ENCODE results near the gene CPEB4. TPM values are rescaled to one million over a fixed set of nuclear protein-coding genes. Genes with fewer than 3 reads are reported as not detected.

The CPEB4 gene
- total RNA-seq, 1 experiment from 2014 or later: 15.4 TPM

DNA sequence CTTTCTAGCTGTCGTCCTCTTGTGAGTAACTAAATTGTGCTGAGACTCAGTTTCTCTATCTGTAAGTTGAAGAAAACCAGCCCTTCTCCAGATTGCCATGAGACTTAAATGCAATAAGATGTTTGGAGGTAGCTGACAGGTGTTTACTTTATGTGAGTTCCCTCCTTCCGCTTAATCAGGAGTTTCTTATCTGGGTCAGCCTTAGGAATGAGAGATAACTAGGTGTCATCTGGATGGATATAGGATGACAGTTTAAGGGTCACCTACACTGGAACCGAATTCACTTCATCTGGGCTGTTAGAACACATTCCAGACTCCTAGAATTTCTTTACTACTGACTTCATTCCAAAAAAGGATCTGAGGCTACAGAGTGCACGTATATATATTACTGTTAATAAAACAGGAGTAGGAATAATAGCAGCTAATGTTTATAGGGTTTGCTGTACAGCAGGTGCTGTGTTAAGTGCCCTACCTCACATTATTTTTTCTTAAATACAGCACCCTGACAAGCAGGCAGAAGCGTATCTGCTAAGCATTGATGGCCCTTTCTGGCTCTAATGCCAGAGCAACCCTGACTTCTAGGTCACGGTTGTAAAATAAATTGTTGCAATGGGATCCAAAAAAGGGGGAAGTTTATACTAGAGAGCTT lies 30.0 kb upstream of the CPEB4 start:
- TF ChIP-seq, protein P1, sequence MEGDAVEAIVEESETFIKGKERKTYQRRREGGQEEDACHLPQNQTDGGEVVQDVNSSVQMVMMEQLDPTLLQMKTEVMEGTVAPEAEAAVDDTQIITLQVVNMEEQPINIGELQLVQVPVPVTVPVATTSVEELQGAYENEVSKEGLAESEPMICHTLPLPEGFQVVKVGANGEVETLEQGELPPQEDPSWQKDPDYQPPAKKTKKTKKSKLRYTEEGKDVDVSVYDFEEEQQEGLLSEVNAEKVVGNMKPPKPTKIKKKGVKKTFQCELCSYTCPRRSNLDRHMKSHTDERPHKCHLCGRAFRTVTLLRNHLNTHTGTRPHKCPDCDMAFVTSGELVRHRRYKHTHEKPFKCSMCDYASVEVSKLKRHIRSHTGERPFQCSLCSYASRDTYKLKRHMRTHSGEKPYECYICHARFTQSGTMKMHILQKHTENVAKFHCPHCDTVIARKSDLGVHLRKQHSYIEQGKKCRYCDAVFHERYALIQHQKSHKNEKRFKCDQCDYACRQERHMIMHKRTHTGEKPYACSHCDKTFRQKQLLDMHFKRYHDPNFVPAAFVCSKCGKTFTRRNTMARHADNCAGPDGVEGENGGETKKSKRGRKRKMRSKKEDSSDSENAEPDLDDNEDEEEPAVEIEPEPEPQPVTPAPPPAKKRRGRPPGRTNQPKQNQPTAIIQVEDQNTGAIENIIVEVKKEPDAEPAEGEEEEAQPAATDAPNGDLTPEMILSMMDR (conservative IDR thresholded peaks at IDR 0.05): no peak
- no peak for TF ChIP-seq EZH2 (IDR thresholded peaks at IDR 0.05; ENCODE audit: low read depth)
- Histone ChIP-seq H3K9me2 (ENCODE audit: insufficient read depth) (no peaks in the 10 kb centered on the region), H3K27me3 (ENCODE audit: insufficient read depth, low read depth) (no peaks in the 10 kb centered on the region), H3F3A (ENCODE audit: insufficient read depth, low read depth) (peaks cover 21% of the 10 kb centered on the region), H3K4me1 (replicated peaks; ENCODE audit: insufficient read depth) (peaks cover 62% of the 10 kb centered on the region), H3K4me3 (no peak overlapping the region), H3K27ac (peak overlapping the region; percentile 54; the same call in 1 of the 2 replicates), H3K36me3 (ENCODE audit: low read depth) (no peaks in the 10 kb centered on the region), H3K9me3 (ENCODE audit: insufficient read depth, low read depth) (no peaks in the 10 kb centered on the region), H2AFZ (no peak overlapping the region), H3K79me2 (ENCODE audit: low read depth) (no peaks in the 10 kb centered on the region), H3K4me2 (peak overlapping the region; percentile 59; the same call in 1 of the 2 replicates), H4K20me1 (ENCODE audit: insufficient read depth) (no peaks in the 10 kb centered on the region)
- ChIA-PET POLR2A (ENCODE audit: unreplicated experiment) (no interaction called here), CTCF (no interaction called here)
- no peak for DNase-seq
- BruUV-seq (replicated peaks): no TSS peak
- intact Hi-C loops (cut with micrococcal nuclease; ENCODE audit: unreplicated experiment): loop anchor here (2.0 kb wide), 1 partner anchor 63 kb away; no protein-coding TSS in a partner anchor

DNA sequence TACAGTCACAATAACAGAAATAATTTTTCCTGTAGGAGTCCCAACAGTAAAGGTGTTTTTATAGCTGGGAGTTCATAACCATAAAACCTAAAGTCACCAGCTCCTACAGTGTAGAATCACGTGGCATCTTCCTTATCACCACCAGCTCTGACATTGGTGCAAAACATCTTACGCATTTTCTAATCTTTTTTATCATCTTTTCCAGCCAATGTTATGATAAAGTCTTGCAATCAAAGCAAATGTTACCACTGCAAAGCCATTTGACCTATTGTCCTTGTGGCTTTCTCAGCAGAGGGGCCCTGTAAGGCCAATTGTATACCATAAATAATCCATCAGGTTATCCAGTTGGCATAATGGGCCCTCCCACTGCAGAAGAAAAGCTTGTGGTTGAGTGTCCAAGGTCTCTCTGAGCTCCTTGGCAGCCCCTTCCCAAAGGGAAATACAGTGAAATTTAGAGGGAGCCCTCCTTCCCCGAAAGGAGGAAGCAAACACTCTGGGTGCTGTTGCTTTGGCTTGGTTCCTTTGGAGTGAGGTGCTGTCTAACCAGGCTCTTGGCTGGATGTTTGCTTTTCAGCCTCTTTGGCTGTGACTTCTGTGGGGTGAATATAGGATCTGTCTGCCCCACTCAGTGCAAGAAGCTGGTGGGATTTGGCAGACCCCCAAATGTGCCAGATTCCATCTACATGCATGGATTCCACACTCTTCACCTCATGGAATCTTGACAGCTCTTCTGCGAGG lies 29.3 kb upstream of the CPEB4 start:
- Histone ChIP-seq H2AFZ (no peak overlapping the region), H3K4me3 (no peak overlapping the region), H4K20me1 (ENCODE audit: insufficient read depth) (no peaks in the 10 kb centered on the region), H3K27me3 (ENCODE audit: insufficient read depth, low read depth) (no peaks in the 10 kb centered on the region), H3K9me3 (ENCODE audit: insufficient read depth, low read depth) (no peaks in the 10 kb centered on the region), H3K36me3 (ENCODE audit: low read depth) (no peaks in the 10 kb centered on the region), H3K9me2 (ENCODE audit: insufficient read depth) (no peaks in the 10 kb centered on the region), H3F3A (ENCODE audit: insufficient read depth, low read depth) (peaks cover 15% of the 10 kb centered on the region), H3K4me2 (peak overlapping the region; percentile 59), H3K4me1 (replicated peaks; ENCODE audit: insufficient read depth) (peaks cover 57% of the 10 kb centered on the region), H3K27ac (peak overlapping the region; percentile 54), H3K79me2 (ENCODE audit: low read depth) (no peaks in the 10 kb centered on the region)
- ChIA-PET POLR2A (ENCODE audit: unreplicated experiment) (interaction anchor here (0.7 to 1.5 kb wide), 3 partner anchors 36 to 105 kb away, joined by 3 to 6 read pairs (median 6); no protein-coding TSS in a partner anchor), CTCF (no interaction called here)
- DNase-seq: no peak
- TF ChIP-seq EZH2 (IDR thresholded peaks at IDR 0.05; ENCODE audit: low read depth): no peak
- TF ChIP-seq, protein P1 (conservative IDR thresholded peaks at IDR 0.05): no peak
- BruUV-seq (replicated peaks): no TSS peak
- intact Hi-C loops (cut with micrococcal nuclease; ENCODE audit: unreplicated experiment): loop anchor here (1.0 to 2.0 kb wide), 4 partner anchors 9 to 93 kb away; no protein-coding TSS in a partner anchor

DNA sequence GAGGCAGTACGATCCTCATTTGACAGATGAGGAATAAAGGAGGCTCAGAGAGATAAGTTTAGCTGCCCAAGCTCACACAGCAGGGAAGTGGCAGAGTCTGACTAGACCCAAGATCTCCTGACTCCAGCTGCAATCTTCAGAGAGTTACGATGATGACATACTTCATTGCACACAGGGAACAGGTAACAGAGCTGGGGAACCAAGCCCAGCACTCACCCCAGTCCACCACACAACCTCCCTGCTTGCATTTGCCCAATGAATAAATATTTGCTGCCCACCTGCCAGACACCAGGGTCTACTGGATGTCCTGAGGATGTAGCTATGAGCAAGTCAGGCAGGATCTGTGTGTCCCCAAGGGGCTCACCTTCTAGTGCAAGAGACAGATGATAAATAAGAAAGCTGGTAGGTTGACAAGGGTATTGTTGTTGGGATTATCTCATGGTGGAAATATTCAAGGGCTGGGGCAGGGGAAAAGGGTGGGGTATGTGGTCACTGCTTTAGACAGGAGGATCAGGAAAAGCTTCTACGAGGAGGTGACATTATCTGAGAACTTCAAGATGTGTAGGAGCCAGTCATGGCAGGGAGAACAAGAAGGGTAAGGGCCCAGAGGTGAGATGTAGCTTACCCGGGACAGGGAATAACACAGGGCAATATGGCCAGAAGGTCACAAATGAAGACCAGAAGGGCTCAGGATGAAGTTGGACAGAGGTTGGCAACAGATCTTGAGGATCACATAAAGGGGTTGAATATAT lies 28.6 kb upstream of the CPEB4 start:
- no peak overlapping the region for H3K4me3 ChIP-seq
- H3K79me2 ChIP-seq (ENCODE audit: low read depth): no peaks in the 10 kb centered on the region
- no peaks in the 10 kb centered on the region for H4K20me1 ChIP-seq (ENCODE audit: insufficient read depth)
- no peaks in the 10 kb centered on the region for H3K9me3 ChIP-seq (ENCODE audit: insufficient read depth, low read depth)
- no peaks in the 10 kb centered on the region for H3K9me2 ChIP-seq (ENCODE audit: insufficient read depth)
- H3K27ac ChIP-seq: peak overlapping the region; percentile 54
- BruUV-seq (replicated peaks): TSS peak; percentile 97
- DNase-seq: peak; percentile 73 to 83
- H3K36me3 ChIP-seq (ENCODE audit: low read depth): no peaks in the 10 kb centered on the region
- CTCF ChIA-PET: interaction anchor here (0.6 kb wide), 1 partner anchor 93 kb away, joined by 3 read pairs; no protein-coding TSS in a partner anchor
- H2AFZ ChIP-seq: no peak overlapping the region
- peaks cover 10% of the 10 kb centered on the region for H3F3A ChIP-seq (ENCODE audit: insufficient read depth, low read depth)
- intact Hi-C loops (cut with micrococcal nuclease; ENCODE audit: unreplicated experiment): loop anchor here (1.0 to 2.0 kb wide), 4 partner anchors 9 to 93 kb away; no protein-coding TSS in a partner anchor
- TF ChIP-seq, protein P1 (conservative IDR thresholded peaks at IDR 0.05): no peak
- TF ChIP-seq EZH2 (IDR thresholded peaks at IDR 0.05; ENCODE audit: low read depth): no peak
- H3K4me2 ChIP-seq: peak overlapping the region; percentile 59
- peaks cover 50% of the 10 kb centered on the region for H3K4me1 ChIP-seq (replicated peaks; ENCODE audit: insufficient read depth)
- POLR2A ChIA-PET (ENCODE audit: unreplicated experiment): interaction anchor here (0.5 to 1.5 kb wide), 7 partner anchors 21 to 869 kb away, joined by 3 to 22 read pairs (median 6); no protein-coding TSS in a partner anchor
- H3K27me3 ChIP-seq (ENCODE audit: insufficient read depth, low read depth): no peaks in the 10 kb centered on the region

All from PC-9 (cell line).